D721Med (cell line): ENCODE results near the gene DGKB.

Experiments used
- DNase-seq: peaks from one replicate; pipeline ENCODE4 v3.0.0; 2011; ENCODE audit warnings: low spot score; ENCODE audit not compliant: insufficient read length
- FAIRE-seq: peaks from 2 replicates; lab custom pipeline; 2011; peaks lifted over from hg19 to GRCh38; lab: Jason Lieb, UNC
- CTCF ChIP-seq: IDR thresholded peaks from 2 replicates; pipeline ENCODE4 v1.5.1; 2012; ENCODE audit warnings: mild to moderate bottlenecking, control low read depth; ENCODE audit not compliant: insufficient read depth; ENCODE audit errors: missing control alignments

DGKB gene

GRCh38 chr7:14902589-14903067 lies at the start of gene DGKB:
DGKB (minus strand) TSS chr7:14902751.
- no peak for TF ChIP-seq CTCF
- no peak for DNase-seq
- no peak for FAIRE-seq

GRCh38 chr7:14950013-14950412 lies 47.5 kb upstream of the DGKB start:
- no peak for TF ChIP-seq CTCF
- FAIRE-seq = no peak
- no peak for DNase-seq

- TF ChIP-seq CTCF = no peak
- DNase-seq (no peak), FAIRE-seq (no peak)
Observed at GRCh38 chr7:14938181-14938580, 35.6 kb upstream of the DGKB start.

DNA sequence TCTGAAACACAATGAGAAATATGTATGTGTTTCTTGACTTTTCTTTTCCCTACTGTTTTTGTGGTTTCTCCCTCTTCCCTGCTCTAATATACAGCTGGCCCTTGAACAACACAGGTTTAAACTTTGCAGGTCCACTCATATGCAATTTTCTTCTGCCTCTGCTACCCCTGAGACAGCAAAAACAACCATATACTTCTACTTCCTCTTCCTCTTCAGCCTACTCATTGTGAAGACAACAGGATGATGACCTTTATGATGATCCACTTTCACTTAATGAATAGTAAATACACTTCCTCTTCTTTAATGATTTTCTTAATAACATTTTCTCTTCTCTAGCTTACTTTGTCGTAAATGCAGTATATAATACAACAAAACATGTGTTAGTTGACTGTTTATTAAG lies 35.0 kb upstream of the DGKB start:
- FAIRE-seq = no peak
- TF ChIP-seq CTCF = no peak

DNA sequence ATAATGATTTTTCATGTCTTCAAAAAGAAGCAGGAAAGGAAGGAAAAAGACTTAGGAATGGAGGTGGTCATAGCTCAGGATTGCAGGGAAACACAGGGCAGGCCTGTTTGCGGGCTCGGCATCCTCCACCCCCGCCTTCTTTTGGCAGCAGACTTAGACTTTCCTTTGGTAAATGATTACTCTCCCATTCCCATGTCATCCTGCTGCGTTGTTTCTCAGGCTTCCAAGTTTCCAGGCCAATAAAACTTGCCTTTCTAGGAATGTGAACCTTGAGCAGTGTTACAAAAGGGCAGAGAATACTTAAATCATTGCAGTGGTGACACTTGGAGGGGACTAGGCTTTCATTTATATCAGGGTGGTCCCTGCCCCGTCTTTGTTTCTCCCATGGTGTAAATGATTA lies 34.0 kb upstream of the DGKB start:
- DNase-seq = no peak
- TF ChIP-seq CTCF = no peak
- FAIRE-seq = no peak

More for the DNA sequence above, 35.0 kb upstream of the DGKB start:
- no peak for DNase-seq

DNA sequence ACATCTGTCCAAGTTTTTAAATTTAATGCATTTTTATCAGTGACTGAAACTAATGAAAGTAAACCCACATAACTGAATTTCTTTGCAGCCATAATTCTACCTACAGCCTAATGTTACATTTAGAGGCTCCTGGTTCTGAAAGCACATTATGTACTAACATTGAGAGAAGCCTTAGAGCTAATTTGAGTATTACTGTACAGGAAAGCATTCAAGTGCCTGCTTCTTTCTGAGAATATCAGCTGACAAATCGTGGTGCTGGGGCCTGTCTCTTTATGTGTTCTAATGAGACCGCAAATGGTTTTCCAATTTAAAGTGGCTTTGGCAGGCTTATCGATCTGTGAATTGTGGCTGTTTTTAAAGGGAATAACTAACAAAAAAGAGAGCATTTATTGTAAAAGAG lies 32.3 kb upstream of the DGKB start:
- TF ChIP-seq CTCF = no peak
- no peak for DNase-seq

GRCh38 chr7:14931511-14932215 lies 29.1 kb upstream of the DGKB start:
- DNase-seq (no peak), FAIRE-seq (no peak)
- TF ChIP-seq CTCF = no peak

More for the DNA sequence above, 32.3 kb upstream of the DGKB start:
- FAIRE-seq = no peak
